Cardiac muscle cell (in vitro differentiated cells and primary cell): ENCODE data around the gene IGSF21. TPM values are rescaled to one million over a fixed set of nuclear protein-coding genes. Genes with fewer than 3 reads are reported as not detected.

Experiments used
- DNase-seq, 2 donors: peaks; one replicate each; pipeline versions ENCODE4 v3.0.0 to v3.0.0-alpha.2; 2010 to 2017; ENCODE audit warnings: low read depth in 1 of 2, low spot score in 1 of 2
- H3K27ac ChIP-seq: fragments of 200-600 bp; sonication (generic); 2 replicates; pipeline ENCODE4 v1.5.1; 2016
- H3K27me3 ChIP-seq: fragments of 200-600 bp; sonication (generic); 2 replicates; pipeline ENCODE4 v1.6.0; 2016; ENCODE audit warnings: control low read depth
- H3K36me3 ChIP-seq: fragments of 200-600 bp; sonication (generic); 2 replicates; pipeline ENCODE4 v1.5.1; 2016; ENCODE audit warnings: control low read depth
- H3K4me1 ChIP-seq: fragments of 200-600 bp; sonication (generic); 2 replicates; pipeline ENCODE4 v1.8.1; 2017; ENCODE audit warnings: low read depth, mild to moderate bottlenecking, mixed run types
- H3K4me3 ChIP-seq: fragments of 200-600 bp; sonication (generic); 2 replicates; pipeline ENCODE4 v1.5.1; 2016; ENCODE audit warnings: mild to moderate bottlenecking
- H3K9me3 ChIP-seq: fragments of 200-600 bp; sonication (generic); 2 replicates; pipeline ENCODE4 v1.5.1; 2017; ENCODE audit warnings: low read depth, mild to moderate bottlenecking, control low read depth
- polyA plus RNA-seq: library from polyadenylated mRNA; unstranded; fragments of >200 nt; fragmentation: Nextera tagmentation; extraction: Ambion mirVana; gene quantifications from 2 replicates; pipeline ENCODE4 v1.2.1, GENCODE V29; 2016
- total RNA-seq: library from RNA; depleted of rRNA; stranded (reverse); fragments of >200 nt; gene quantifications from 2 replicates; pipeline ENCODE4 v1.2.3, GENCODE V29; 2016
- TF ChIP-seq, protein P1 (sequence below): IDR thresholded peaks from 2 replicates; pipeline ENCODE4 v1.5.1; 2012; ENCODE audit warnings: low read depth, mild to moderate bottlenecking, low read length

Gene IGSF21
- total and polyA plus RNA-seq, 2 experiments from 2014 or later, result 0.06 TPM; not detected in 1

GRCh38 chr1:18261891-18262290 lies 154.3 kb downstream of the IGSF21 start:
- no peak overlapping the region for H3K4me3 ChIP-seq
- H3K9me3 ChIP-seq, result no peaks in the 10 kb centered on the region
- H3K36me3 ChIP-seq, result no peaks in the 10 kb centered on the region
- TF ChIP-seq, protein P1, sequence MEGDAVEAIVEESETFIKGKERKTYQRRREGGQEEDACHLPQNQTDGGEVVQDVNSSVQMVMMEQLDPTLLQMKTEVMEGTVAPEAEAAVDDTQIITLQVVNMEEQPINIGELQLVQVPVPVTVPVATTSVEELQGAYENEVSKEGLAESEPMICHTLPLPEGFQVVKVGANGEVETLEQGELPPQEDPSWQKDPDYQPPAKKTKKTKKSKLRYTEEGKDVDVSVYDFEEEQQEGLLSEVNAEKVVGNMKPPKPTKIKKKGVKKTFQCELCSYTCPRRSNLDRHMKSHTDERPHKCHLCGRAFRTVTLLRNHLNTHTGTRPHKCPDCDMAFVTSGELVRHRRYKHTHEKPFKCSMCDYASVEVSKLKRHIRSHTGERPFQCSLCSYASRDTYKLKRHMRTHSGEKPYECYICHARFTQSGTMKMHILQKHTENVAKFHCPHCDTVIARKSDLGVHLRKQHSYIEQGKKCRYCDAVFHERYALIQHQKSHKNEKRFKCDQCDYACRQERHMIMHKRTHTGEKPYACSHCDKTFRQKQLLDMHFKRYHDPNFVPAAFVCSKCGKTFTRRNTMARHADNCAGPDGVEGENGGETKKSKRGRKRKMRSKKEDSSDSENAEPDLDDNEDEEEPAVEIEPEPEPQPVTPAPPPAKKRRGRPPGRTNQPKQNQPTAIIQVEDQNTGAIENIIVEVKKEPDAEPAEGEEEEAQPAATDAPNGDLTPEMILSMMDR, result no peak
- DNase-seq, result no peak
- H3K27ac ChIP-seq, result no peak overlapping the region
- H3K4me1 ChIP-seq, result no peaks in the 10 kb centered on the region
- peaks cover 23% of the 10 kb centered on the region for H3K27me3 ChIP-seq

DNA sequence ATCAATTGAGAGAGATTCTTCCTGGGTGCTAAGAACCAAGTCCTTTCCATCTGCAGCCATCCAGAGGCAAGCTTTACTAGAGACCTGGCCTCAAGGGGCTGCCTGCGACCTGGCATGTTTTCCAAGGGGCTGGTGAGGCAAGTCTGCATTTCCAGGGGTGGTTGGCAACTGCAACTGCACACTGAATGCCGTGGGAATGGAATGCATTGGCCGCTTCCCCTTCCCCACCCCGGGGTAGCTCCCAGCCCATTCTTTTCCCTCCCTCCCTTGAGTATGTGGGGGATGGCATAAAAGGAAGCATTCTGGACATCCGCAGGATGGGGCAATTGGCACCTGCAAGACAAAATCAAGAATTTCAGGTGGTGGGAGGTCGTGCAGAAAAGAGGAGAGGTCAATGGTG lies 155.1 kb downstream of the IGSF21 start:
- H3K9me3 ChIP-seq, result no peaks in the 10 kb centered on the region
- H3K27ac ChIP-seq, result no peak overlapping the region
- no peaks in the 10 kb centered on the region for H3K4me1 ChIP-seq
- DNase-seq, result no peak
- H3K27me3 ChIP-seq, result peaks cover 19% of the 10 kb centered on the region
- TF ChIP-seq, protein P1, result no peak
- no peaks in the 10 kb centered on the region for H3K36me3 ChIP-seq
- H3K4me3 ChIP-seq, result no peak overlapping the region

- Histone ChIP-seq H3K9me3 (no peaks in the 10 kb centered on the region), H3K36me3 (no peaks in the 10 kb centered on the region), H3K27me3 (peaks cover 19% of the 10 kb centered on the region), H3K27ac (no peak overlapping the region), H3K4me3 (no peak overlapping the region), H3K4me1 (no peaks in the 10 kb centered on the region)
- no peak for DNase-seq
- TF ChIP-seq, protein P1, result no peak
Measured at GRCh38 chr1:18263547-18264120, 156.0 kb downstream of the IGSF21 start.

- Histone ChIP-seq H3K4me1 (no peaks in the 10 kb centered on the region), H3K36me3 (no peaks in the 10 kb centered on the region), H3K4me3 (no peak overlapping the region), H3K9me3 (no peaks in the 10 kb centered on the region), H3K27me3 (peaks cover 19% of the 10 kb centered on the region), H3K27ac (no peak overlapping the region)
- TF ChIP-seq, protein P1, result no peak
- no peak for DNase-seq
Measured at GRCh38 chr1:18264450-18265039, 156.9 kb downstream of the IGSF21 start.

DNA sequence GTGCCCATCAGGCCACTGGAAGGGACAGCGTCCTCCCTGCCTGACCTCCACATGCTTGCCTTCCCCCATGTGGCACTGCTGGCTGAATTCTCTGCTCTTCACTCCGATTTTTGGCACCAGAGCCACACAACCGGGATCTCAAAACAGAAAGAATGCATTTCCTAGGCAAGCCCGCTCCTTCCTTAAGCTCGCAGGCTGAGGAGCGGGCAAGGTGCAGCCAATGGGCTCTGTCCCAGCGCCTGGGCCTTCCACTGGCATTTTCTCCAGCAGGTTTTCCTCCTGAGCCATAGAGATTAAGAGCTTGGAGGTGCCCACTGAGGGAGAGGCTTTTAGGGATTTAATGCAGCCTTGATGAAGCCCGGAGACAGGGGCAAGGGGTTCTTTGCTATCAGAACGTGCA lies 158.0 kb downstream of the IGSF21 start:
- no peak for DNase-seq
- Histone ChIP-seq H3K9me3 (no peaks in the 10 kb centered on the region), H3K27ac (no peak overlapping the region), H3K27me3 (peaks cover 18% of the 10 kb centered on the region), H3K4me3 (no peak overlapping the region), H3K36me3 (no peaks in the 10 kb centered on the region), H3K4me1 (no peaks in the 10 kb centered on the region)
- TF ChIP-seq, protein P1, result no peak
